Frontal cortex (tissue), 4 donors: ENCODE measurements around the gene RASGEF1B. TPM values are rescaled to one million over a fixed set of nuclear protein-coding genes. Genes with fewer than 3 reads are reported as not detected.

Source experiments
- DNase-seq, 2 donors: peaks; one replicate each; pipeline ENCODE4 v3.0.0; 2012; ENCODE audit warnings: low spot score in 2 of 2
- FAIRE-seq: peaks from 2 replicates; lab custom pipeline; 2012; peaks lifted over from hg19 to GRCh38; lab: Jason Lieb, UNC
- total RNA-seq: library from RNA; depleted of rRNA; stranded (reverse); fragments of >200 nt; gene quantifications from one replicate; pipeline ENCODE4 v1.2.3, GENCODE V29; 2014
- donor health status: control.
- donor health status: control.
- donor health status: control.

RASGEF1B gene
- total RNA-seq, result 48.1 TPM

DNA sequence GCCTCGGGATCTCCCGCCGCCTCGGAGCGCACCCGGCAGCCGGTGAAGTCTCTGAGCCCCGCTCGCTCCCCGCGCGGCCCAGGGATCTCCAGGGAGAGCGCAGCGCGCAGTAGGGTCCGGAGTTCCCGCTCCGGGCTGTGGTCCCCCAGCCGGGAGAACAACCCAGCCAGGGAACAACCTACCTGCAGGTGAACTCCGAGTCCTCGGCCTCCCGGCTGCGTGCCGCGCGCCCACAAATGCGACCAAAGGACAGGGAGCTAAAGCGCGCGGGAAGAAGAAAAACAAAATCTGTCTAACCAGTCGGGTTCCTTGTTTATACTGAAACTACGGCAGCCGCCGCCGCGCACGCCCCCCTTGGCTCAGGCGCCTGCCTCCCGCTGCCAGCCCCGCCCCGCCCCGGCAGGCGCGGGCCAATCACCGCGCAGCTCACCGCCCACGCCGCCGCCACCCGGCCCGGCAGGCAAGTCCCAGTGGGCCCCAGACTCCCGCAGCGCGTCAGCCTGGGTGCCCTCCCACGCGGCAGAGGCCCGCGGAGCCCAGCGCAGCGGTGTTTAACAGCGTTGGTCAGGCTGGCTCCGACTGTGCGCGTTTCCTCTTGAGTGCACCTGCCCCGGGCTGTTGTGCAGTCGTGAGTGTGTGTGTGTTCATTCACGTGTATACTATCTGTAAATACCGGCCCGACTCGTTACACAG is at the start of gene RASGEF1B:
RASGEF1B (minus strand) TSS at position 320 of the 693 bp plus-strand sequence. CDS start 12,399 bp downstream, outside the sequence.
- no peak for FAIRE-seq

DNA sequence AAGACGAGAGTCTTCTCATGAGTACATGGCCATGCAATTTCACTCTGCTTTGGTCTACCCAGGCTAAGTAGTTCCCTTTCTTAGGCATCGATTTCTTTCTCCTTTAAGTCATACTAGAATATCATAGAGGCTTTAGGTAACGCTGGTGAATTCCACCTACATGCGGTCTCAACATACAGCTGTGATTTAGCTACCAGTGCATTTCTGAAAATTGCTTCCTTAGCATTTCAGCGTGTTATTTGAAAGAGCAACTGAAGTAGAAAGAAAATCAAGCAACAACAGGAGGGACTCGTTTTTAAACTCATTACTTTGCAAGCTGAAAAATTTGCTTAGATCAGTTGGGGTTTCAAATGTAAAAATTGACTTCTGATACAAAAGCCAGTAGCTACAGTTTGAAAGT is 48.1 kb upstream of the RASGEF1B start:
- FAIRE-seq (no peak), DNase-seq (no peak)

More for the DNA sequence above, at the start of gene RASGEF1B:
- peak; percentile 91 for DNase-seq

DNA sequence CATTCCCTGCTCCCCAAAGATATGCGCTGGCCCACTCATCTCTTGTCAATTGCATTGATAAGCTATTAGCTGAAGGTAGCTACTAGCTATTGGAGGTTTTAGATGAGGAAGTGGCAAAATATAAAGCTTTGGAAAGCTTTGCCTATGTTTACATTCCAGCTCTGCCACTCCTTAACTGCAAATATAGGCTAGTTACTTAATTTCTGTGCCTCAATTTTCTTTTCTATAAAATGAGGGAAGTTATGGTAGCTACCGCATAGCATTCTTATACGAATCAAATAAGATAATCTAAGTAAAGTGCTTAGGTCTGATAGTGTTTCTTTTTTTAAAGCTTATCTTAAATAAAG is 47.7 kb upstream of the RASGEF1B start:
- DNase-seq (no peak), FAIRE-seq (no peak)

GRCh38 chr4:81518762-81519426 is 47.2 kb upstream of the RASGEF1B start:
- FAIRE-seq, result no peak
- DNase-seq, result no peak

DNA sequence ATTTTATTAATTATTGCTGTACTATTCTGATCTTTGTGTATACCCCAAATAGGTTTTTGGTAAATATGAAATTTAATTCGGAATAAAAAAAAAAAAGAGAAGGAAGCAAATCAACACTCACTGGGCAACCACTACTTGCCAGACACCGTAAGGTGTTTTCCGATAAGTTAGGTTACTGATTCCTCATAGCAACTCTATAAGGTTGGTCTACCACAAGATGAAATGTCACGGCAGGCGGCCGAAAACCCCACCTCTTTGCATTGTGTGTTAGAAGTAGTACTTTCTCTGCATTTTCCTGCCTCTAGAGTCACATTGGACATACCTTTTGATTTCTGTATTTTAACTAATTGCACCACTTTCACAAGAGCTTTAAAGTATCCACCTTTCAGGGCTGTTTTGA is 44.5 kb upstream of the RASGEF1B start:
- DNase-seq, result no peak
- FAIRE-seq, result no peak

DNA sequence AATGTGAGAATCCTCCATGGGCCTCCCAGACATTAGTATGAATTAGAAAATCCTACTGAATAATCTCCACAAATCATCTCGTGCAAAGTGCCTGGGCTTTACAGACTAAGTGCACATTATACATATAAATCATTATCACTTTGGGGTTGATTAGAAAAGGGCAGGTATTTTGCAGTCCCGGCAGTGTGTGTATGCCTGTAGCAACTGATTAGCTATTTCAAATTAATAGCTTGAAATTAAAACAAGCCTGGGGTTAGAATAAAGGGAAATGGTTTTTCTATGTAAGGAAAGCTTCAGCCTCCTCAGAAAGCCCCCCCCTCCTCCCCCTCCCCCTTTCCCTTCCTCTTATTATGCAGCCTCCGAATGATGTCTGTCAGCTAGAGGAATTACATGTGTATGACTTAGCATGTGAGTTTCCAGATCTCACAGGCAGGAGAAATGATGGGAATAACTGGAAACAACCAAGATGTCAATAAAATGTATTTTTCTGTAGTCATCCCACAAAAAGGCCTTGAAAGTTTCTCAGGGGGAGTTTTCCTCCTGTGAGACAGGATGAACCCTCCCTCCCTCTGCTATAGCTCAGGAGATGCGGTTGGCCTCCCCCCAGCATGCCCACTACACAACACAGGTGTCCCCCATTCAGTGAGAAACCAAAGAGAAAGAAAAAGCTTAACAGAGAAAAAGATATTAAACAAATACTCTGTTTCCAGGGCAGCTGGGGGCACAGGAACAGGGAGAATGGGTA is 41.2 kb upstream of the RASGEF1B start:
- no peak for DNase-seq
- no peak for FAIRE-seq

DNA sequence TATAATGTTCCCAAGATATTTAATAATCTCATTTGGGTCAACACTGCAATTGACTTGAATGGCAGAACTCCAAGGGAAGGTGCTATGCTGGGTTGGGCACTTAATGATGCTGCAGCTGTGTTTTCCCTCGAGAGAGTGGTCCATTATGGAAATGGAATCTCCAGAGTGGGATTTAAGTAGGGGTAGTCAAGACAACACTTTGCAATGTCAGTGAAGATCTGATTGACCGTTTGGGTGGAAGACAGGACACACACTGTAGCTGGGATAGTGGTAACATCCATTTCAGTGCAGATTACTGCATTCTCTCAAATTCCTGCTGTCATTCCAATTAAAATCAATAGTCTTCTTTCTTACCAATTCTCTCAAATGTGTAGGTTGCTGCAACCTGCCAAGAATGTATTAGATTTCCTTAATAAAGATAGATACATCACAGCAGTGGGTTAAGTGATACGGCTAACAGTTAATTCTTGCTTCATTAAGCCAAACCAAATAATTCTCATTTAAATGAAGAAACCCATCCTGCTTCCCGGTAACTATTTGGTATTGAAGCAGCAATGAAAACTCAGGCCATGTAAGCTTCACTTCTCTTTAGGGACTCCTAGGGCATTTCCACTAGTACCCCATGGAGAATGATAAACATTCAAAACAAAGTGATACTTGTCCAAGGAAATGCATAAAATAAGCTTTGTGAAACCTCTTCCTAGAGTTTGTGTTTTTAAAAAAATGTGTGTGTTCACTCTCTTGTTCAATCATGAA is 40.5 kb upstream of the RASGEF1B start:
- DNase-seq (no peak), FAIRE-seq (no peak)

DNA sequence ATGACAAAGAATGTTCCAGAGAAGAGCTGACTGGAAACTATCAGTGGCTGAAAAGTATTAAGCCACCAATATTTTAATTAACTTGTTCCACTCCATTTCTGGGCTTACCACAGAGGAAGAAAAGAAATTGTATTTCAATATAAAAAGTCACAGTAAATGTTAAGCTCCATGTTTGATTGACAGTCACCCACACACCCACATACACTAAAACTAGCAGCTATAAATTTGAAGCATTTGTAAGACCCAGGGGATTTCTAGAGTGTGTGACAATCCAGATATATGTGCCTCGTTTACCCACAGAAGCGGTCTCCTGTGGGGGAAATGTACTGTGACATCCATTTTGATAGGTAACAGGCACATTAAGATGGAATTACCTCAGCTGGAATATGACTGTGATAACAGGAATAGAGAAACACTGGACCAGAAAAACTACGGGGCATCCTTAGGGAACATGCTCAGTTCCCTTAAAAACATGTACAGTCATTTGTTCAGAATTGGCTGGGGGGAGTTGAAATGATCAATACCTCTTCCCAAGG is 39.0 kb upstream of the RASGEF1B start:
- DNase-seq (no peak), FAIRE-seq (no peak)

DNA sequence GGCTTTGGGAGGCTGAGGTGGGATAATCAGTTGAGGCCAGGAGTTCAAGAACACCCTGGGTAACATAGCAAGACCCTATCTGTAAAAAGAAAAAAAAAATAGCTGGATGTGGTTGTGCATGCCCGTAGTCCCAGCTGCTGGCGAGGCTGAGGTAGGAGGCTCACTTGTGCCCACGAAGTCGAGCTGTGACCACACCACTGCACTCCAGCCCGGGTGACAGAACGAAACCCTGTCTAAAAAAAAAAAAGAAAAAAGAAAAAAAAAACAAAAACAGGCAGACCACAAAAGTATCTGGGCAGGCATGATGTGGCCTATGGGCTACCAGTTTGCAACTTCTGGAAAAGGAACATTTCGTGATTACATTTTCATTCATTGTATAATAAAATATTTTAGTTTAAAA is 38.1 kb upstream of the RASGEF1B start:
- DNase-seq, result no peak
- no peak for FAIRE-seq

GRCh38 chr4:81509191-81509590 is 37.5 kb upstream of the RASGEF1B start:
- FAIRE-seq, result no peak
- DNase-seq, result no peak

GRCh38 chr4:81508411-81509185 is 36.9 kb upstream of the RASGEF1B start:
- no peak for DNase-seq
- no peak for FAIRE-seq

DNA sequence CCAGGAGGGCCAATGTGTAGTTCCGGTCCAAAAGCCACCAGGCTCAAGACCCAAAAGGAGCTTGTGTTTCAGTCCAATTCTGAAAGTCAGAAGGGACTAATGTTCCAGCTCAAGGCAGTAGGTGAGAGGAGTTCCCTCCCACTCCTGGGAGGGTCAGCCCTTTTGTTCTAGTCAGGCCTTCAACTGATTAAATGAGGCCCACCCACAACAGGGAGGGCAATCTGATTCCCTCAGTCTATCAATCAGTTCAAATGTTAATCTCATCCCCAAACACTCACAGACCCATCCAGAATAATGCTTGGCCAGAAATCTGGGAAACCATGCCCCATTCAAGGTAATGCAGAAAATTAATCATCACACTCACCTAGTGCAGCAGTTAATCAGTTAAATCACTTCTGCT is 35.8 kb upstream of the RASGEF1B start:
- FAIRE-seq, result no peak

DNA sequence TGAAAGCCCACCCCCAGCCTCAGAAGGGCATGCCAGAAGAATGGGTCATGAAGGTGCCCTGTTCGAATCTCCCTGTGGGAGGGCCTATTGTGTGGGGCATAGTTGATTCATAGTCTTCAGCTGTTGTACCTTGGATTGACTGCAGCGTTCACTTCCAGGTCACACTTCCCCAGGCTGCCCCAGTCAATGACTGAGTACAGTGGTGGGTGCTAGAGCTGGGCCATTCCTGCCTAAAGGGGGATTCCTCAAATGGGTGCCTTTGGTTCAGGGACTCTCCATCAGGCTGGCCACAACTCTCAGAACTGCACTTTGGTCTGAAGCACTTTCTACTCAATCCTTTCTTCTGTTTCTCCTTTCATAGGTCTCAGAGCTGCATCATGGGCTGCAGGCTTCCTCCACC is 35.0 kb upstream of the RASGEF1B start:
- DNase-seq (no peak), FAIRE-seq (no peak)

More for the DNA sequence above, 35.8 kb upstream of the RASGEF1B start:
- no peak for DNase-seq

DNA sequence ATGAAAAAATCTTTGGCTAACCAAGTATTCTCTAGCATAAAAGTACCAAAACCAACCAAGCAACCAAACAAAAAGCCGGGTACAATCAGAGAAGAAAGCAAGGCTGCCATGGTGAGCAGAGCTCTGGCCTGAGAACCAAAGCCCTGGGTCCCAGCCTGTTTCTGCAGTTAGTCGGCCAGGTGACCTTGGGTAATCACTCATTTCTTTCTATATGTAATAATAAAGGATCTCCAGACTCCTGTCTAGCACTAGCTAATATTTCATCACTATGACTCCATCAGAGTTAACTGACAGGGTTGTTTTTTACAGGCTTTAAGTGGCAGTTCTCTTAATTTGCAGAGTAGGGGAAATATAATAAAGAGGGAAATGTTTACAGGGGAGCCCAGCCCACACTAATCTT is 34.0 kb upstream of the RASGEF1B start:
- DNase-seq, result no peak
- no peak for FAIRE-seq

- FAIRE-seq (no peak), DNase-seq (no peak)
Measured at GRCh38 chr4:81505004-81505598, 33.4 kb upstream of the RASGEF1B start.

DNA sequence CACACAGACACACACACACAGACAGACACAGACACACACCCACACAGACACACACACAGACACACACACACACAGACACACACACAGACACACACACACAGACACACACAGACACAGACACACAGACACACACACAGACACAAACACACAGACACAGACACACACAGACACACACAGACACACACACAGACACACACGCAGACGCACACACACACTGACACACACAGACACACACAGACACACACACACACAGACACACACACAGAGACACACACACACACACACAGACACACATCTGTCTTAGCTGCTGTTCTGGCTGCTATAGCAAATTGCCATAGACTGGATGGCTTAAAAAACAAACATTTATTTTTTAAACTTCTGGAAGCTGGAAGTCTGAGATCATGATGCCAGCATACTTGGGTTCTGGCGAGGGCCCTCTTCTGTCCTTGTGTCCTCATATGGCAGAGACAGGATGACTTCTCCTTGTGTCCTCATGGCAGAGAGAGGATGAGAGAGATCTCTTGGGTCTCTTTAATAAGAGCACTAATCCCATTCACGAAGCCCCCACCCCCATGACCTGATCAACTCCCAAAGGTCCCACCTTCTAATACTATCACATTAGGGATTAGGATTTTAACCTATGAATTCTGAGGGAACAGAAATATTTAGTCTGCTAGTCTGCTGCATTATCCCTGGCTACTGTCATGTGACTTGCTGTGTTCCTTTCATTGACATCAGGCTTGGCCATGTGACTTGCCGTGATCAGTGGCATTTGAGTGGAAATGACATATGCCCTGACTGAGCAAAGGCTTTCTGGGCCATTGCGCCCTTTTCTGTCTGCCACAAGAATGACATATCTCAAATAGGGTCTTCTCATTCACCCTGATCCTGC is 32.7 kb upstream of the RASGEF1B start:
- DNase-seq, result no peak
- no peak for FAIRE-seq

- DNase-seq, result no peak
- FAIRE-seq, result no peak
Measured at GRCh38 chr4:81503586-81503985, 31.9 kb upstream of the RASGEF1B start.

- no peak for DNase-seq
- no peak for FAIRE-seq
Measured at GRCh38 chr4:81502564-81502963, 30.9 kb upstream of the RASGEF1B start.
